Vagina (tissue), 2 donors: ENCODE results near the gene CCL25. TPM values are rescaled to one million over a fixed set of nuclear protein-coding genes. Genes with fewer than 3 reads are reported as not detected.

Source experiments
- DNase-seq, 2 donors: peaks; one replicate each; pipeline ENCODE4 v3.0.0-alpha.2; 2017; ENCODE audit errors: extremely low spot score in 2 of 2
- H3K27ac ChIP-seq: fragments of 200-600 bp; sonication (generic); one replicate; pipeline ENCODE4 v1.5.1; 2019
- H3K27me3 ChIP-seq: fragments of 200-600 bp; sonication (generic); one replicate; pipeline ENCODE4 v1.5.1; 2019
- H3K36me3 ChIP-seq, 2 donors: fragments of 200-600 bp; sonication (generic); one replicate each; pipeline ENCODE4 v1.5.1; 2017 to 2019
- H3K4me1 ChIP-seq: fragments of 200-600 bp; sonication (generic); one replicate; pipeline ENCODE4 v1.5.1; 2019
- H3K4me3 ChIP-seq, 2 donors: fragments of 200-600 bp; sonication (generic); 1 replicate in 1 of 2; 2 replicates in 1 of 2; pipeline ENCODE4 v1.5.1; 2016 to 2019
- H3K9me3 ChIP-seq: fragments of 200-600 bp; sonication (generic); one replicate; pipeline ENCODE4 v1.5.1; 2019
- POLR2A ChIP-seq, 2 donors: fragments of 450-650 bp; IDR thresholded peaks; one replicate each; pipeline ENCODE4 v1.6.1; 2017; ENCODE audit warnings: antibody characterized with exemption in 2 of 2, mild to moderate bottlenecking in 2 of 2, moderate library complexity in 2 of 2
- POLR2AphosphoS5 ChIP-seq, 2 donors: sonication (generic); formaldehyde crosslinking; IDR thresholded peaks; one replicate each; pipeline ENCODE4 v1.9.0; 2017; ENCODE audit warnings: antibody characterized with exemption in 2 of 2, mild to moderate bottlenecking in 2 of 2, low read depth in 1 of 2; ENCODE audit not compliant: insufficient read depth in 1 of 2
- intact Hi-C: fragments of 100-400 bp; cut with DNase I; formaldehyde crosslinking; loops from one replicate; pipeline ENCODE4 v1.15.1; 2023
- total RNA-seq: library from RNA; depleted of rRNA; stranded (reverse); fragments of >200 nt; gene quantifications from one replicate; pipeline ENCODE4 v1.2.3, GENCODE V29; 2016
- TF ChIP-seq, protein P1 (sequence below), 3 experiments: fragments of 450-650 bp in 2 of 3; fragments of 200-600 bp in 1 of 3; sonication (generic) in 1 of 3; IDR thresholded peaks; one replicate each; pipeline ENCODE4 v1.5.1; 2017 to 2019; ENCODE audit warnings: antibody characterized with exemption in 3 of 3, mild to moderate bottlenecking in 2 of 3, moderate library complexity in 2 of 3

The CCL25 gene
- total RNA-seq, 1 donor from 2014 or later, result not detected

DNA sequence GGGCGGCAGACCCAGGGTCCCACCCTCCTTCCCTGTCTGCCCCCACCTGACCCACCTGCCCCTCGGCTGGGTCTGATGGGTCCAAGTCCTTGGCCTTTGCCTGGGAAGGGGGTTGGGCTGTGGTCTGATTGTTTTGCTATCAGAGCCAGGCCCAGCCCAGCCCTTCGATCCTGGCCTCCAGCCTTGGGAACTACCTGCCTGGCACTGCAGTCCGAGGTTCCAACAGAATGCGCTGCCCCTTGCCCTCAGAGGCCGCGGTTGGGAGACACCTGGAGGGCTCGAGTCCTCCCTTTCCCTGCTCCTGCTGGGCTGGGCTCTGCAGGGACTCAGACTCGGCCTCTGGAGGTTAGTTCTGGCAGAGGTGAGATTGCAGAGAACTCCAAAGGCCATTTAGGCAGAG, 1.6 kb downstream of the CCL25 start:
- H3K4me1 ChIP-seq, result peaks cover 11% of the 10 kb centered on the region
- H3K36me3 ChIP-seq, result no peaks in the 10 kb centered on the region
- H3K27ac ChIP-seq, result no peak overlapping the region
- no peak overlapping the region for H3K4me3 ChIP-seq
- no peak for DNase-seq
- no peaks in the 10 kb centered on the region for H3K9me3 ChIP-seq
- intact Hi-C loops, result no loop called here
- TF ChIP-seq POLR2AphosphoS5 (IDR thresholded peaks at IDR 0.05; ENCODE audit: insufficient read depth in 1 of 2, low read depth in 1 of 2) (no peak), POLR2A (IDR thresholded peaks at IDR 0.05) (no peak)
- TF ChIP-seq, protein P1, sequence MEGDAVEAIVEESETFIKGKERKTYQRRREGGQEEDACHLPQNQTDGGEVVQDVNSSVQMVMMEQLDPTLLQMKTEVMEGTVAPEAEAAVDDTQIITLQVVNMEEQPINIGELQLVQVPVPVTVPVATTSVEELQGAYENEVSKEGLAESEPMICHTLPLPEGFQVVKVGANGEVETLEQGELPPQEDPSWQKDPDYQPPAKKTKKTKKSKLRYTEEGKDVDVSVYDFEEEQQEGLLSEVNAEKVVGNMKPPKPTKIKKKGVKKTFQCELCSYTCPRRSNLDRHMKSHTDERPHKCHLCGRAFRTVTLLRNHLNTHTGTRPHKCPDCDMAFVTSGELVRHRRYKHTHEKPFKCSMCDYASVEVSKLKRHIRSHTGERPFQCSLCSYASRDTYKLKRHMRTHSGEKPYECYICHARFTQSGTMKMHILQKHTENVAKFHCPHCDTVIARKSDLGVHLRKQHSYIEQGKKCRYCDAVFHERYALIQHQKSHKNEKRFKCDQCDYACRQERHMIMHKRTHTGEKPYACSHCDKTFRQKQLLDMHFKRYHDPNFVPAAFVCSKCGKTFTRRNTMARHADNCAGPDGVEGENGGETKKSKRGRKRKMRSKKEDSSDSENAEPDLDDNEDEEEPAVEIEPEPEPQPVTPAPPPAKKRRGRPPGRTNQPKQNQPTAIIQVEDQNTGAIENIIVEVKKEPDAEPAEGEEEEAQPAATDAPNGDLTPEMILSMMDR (IDR thresholded peaks at IDR 0.05), result no peak
- H3K27me3 ChIP-seq, result no peaks in the 10 kb centered on the region

DNA sequence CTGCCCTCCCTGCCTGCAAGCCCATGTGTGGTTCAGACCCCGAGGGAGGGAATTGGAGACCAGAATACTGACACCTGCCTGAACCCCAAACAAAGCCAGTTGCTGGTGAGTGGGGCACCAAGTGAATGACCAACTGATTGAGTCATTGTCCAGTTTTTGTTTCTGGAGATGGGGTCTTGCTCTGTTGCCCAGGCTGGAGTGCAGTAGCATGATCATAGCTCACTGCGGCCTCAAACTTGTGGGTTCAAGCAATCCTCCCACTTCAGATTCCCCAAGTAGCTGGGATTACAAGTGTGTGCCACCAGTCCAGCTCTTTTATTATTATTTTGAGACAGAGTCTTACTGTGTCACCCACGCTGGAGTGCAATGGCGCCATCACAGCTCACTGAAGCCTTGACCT, 4.0 kb downstream of the CCL25 start:
- Histone ChIP-seq H3K27ac (no peak overlapping the region), H3K27me3 (no peaks in the 10 kb centered on the region), H3K9me3 (no peaks in the 10 kb centered on the region), H3K4me3 (no peak overlapping the region), H3K36me3 (no peaks in the 10 kb centered on the region), H3K4me1 (no peaks in the 10 kb centered on the region)
- no peak for DNase-seq
- no peak for TF ChIP-seq POLR2A (IDR thresholded peaks at IDR 0.05)
- TF ChIP-seq, protein P1 (IDR thresholded peaks at IDR 0.05), result no peak
- TF ChIP-seq POLR2AphosphoS5 (IDR thresholded peaks at IDR 0.05; ENCODE audit: insufficient read depth in 1 of 2, low read depth in 1 of 2), result no peak
- intact Hi-C loops, result no loop called here

DNA sequence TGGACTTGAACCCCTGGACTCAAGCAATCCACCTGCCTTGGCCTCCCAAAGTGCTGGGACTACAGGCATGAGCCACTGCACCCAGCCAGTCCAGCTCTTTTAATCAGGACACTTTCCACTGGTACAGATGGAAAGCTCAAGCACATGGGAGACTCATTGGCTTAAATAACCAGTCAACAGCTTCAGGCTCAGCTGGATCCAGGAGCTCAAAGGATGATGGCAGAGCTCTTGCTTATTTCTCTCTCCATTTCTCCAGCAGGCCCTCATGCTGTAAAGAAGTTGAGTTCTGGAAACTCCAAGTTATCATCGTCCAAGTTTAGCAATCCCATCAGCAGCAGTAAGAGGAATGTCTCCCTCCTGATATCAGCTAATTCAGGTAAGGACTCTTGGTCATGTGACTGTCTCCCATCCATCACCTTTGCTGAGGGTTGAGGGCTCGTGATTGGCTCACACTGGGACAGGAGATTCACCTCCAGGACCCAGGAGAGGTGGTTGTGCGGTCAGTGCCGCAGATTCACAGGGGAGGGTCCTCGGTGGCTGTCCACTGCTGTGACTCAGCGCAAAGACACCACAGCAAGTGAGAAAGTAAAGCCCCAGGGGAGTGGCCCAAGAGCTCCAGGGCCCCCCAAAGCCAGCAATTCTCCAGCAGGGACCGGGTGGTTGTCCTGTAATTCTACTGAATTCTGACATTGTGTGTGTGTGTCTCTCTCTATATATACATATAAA, 5.1 kb downstream of the CCL25 start:
- Histone ChIP-seq H3K9me3 (no peaks in the 10 kb centered on the region), H3K4me1 (no peaks in the 10 kb centered on the region), H3K27me3 (no peaks in the 10 kb centered on the region), H3K4me3 (no peak overlapping the region), H3K36me3 (no peaks in the 10 kb centered on the region), H3K27ac (no peak overlapping the region)
- intact Hi-C loops, result no loop called here
- DNase-seq, result no peak
- TF ChIP-seq, protein P1 (IDR thresholded peaks at IDR 0.05), result no peak
- no peak for TF ChIP-seq POLR2A (IDR thresholded peaks at IDR 0.05)
- no peak for TF ChIP-seq POLR2AphosphoS5 (IDR thresholded peaks at IDR 0.05; ENCODE audit: insufficient read depth in 1 of 2, low read depth in 1 of 2)

DNA sequence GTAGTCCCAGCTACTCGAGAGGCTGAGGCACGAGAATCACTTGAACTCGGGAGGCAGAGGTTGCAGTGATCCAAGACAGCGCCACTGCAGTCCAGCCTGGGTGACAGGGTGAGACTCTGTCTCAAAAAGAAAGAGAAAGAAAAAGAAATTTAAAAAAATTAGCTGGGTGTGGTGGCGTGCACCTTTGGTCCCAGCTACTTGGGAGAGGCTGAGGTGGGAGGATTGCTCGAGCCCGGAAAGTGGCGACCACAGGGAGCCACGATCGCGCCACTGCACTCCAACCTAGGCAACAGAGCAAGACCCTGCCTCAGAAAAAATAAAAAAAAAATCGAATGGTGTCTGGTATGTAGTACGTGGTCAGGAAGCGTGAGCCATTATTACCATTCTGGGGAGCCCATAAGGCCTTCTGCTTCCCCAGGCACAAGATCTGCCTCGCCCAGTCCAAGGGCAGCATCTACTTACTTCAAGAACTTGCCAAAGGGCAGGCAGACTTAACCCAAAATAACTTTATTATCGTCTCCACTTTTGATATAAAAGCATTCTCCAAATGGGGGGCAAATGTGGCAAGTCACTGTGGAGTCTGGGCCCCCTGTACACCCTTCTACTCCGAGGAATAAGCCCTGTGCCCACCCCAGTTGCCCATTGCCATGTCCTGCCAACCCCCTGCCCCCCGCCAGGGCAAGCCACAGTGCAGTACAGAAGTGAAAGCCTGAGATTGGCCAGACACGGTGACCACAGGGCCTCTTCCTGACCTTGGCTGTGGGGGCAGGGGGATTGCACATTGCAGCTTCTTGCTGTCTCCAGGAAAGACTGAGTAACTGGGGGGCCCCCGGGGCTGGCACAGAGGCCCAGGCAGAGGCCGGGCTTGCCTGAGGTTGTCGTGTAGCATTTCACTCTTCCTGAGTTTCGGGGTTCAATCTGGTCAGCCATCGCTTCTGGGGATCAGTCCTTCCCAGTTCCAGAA, 12.6 kb downstream of the CCL25 start:
- intact Hi-C loops, result no loop called here
- H3K27ac ChIP-seq, result no peak overlapping the region
- peaks cover 8% of the 10 kb centered on the region for H3K9me3 ChIP-seq
- no peaks in the 10 kb centered on the region for H3K4me1 ChIP-seq
- H3K27me3 ChIP-seq, result no peaks in the 10 kb centered on the region
- DNase-seq, result no peak
- no peaks in the 10 kb centered on the region for H3K36me3 ChIP-seq
- H3K4me3 ChIP-seq, result no peak overlapping the region
- TF ChIP-seq POLR2A (IDR thresholded peaks at IDR 0.05) (no peak), POLR2AphosphoS5 (IDR thresholded peaks at IDR 0.05; ENCODE audit: insufficient read depth in 1 of 2, low read depth in 1 of 2) (no peak)
- TF ChIP-seq, protein P1 (IDR thresholded peaks at IDR 0.05), result no peak
